C4-2B (cell line): Measurements from ENCODE around the gene ABHD12.

Experiments used
- CTCF ChIP-seq: fragments of 450-650 bp; conservative IDR thresholded peaks from 2 replicates; pipeline ENCODE4 v1.5.1; 2017; ENCODE audit warnings: mild to moderate bottlenecking
- ZFX ChIP-seq: fragments of 450-650 bp; IDR thresholded peaks from 2 replicates; pipeline ENCODE4 v1.6.1; 2017

- TF ChIP-seq CTCF (no peak), ZFX (no peak)
These were observed 134.3 kb downstream of the ABHD12 start for GRCh38 chr20:25256226-25256859.
